Measurements from ENCODE around the gene SULT4A1. TPM values are rescaled to one million over a fixed set of nuclear protein-coding genes. Genes with fewer than 3 reads are reported as not detected.

The SULT4A1 gene
- total and polyA plus RNA-seq, 9 of the 15 experiments (the other 6 are each of a cell fraction or from before 2014, with no cell fraction given) = 0.03 to 0.20 (median 0.09) TPM; not detected in 3

GRCh38 chr22:43879901-43880540 lies 17.7 kb upstream of the SULT4A1 start (continued):
- TF ChIP-seq, protein P1, sequence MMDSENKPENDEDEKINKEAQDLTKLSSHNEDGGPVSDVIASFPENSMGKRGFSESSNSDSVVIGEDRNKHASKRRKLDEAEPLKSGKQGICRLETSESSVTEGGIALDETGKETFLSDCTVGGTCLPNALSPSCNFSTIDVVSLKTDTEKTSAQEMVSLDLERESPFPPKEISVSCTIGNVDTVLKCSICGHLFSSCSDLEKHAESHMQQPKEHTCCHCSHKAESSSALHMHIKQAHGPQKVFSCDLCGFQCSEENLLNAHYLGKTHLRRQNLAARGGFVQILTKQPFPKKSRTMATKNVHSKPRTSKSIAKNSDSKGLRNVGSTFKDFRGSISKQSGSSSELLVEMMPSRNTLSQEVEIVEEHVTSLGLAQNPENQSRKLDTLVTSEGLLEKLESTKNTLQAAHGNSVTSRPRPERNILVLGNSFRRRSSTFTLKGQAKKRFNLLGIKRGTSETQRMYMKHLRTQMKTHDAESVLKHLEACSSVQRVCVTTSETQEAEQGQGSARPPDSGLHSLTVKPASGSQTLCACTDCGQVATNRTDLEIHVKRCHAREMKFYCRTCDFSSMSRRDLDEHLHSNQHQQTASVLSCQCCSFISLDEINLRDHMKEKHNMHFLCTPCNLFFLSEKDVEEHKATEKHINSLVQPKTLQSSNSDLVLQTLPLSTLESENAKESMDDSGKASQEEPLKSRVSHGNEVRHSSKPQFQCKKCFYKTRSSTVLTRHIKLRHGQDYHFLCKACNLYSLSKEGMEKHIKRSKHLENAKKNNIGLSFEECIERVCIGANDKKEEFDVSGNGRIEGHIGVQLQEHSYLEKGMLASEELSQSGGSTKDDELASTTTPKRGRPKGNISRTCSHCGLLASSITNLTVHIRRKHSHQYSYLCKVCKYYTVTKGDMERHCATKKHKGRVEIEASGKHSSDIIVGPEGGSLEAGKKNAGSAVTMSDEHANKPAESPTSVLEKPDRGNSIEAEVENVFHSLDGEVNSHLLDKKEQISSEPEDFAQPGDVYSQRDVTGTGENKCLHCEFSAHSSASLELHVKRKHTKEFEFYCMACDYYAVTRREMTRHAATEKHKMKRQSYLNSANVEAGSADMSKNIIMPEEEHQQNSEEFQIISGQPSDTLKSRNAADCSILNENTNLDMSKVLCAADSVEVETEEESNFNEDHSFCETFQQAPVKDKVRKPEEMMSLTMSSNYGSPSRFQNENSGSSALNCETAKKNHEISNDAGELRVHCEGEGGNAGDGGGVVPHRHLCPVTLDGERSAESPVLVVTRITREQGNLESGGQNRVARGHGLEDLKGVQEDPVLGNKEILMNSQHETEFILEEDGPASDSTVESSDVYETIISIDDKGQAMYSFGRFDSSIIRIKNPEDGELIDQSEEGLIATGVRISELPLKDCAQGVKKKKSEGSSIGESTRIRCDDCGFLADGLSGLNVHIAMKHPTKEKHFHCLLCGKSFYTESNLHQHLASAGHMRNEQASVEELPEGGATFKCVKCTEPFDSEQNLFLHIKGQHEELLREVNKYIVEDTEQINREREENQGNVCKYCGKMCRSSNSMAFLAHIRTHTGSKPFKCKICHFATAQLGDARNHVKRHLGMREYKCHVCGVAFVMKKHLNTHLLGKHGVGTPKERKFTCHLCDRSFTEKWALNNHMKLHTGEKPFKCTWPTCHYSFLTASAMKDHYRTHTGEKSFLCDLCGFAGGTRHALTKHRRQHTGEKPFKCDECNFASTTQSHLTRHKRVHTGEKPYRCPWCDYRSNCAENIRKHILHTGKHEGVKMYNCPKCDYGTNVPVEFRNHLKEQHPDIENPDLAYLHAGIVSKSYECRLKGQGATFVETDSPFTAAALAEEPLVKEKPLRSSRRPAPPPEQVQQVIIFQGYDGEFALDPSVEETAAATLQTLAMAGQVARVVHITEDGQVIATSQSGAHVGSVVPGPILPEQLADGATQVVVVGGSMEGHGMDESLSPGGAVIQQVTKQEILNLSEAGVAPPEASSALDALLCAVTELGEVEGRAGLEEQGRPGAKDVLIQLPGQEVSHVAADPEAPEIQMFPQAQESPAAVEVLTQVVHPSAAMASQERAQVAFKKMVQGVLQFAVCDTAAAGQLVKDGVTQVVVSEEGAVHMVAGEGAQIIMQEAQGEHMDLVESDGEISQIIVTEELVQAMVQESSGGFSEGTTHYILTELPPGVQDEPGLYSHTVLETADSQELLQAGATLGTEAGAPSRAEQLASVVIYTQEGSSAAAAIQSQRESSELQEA (IDR thresholded peaks at IDR 0.05; ENCODE audit: low read depth) = no peak
- TF ChIP-seq ZNF408 (CRISPR knock-in tag; IDR thresholded peaks at IDR 0.05; ENCODE audit: low read depth) = no peak
- no peak for TF ChIP-seq ZZZ3 (IDR thresholded peaks at IDR 0.05)
- TF ChIP-seq RB1 (IDR thresholded peaks at IDR 0.05; ENCODE audit: low read depth) = no peak
- no peak for TF ChIP-seq NR1H2 (CRISPR knock-in tag; IDR thresholded peaks at IDR 0.05)
- TF ChIP-seq TAL1 (IDR thresholded peaks at IDR 0.05) = no peak
- no peak for TF ChIP-seq HDAC3 (IDR thresholded peaks at IDR 0.05; ENCODE audit: borderline replicate concordance, partially characterized antibody)
- TF ChIP-seq GTF2A2 (tag; IDR thresholded peaks at IDR 0.05) = no peak
- no peak for TF ChIP-seq HDAC6 (IDR thresholded peaks at IDR 0.05; ENCODE audit: low read depth, low read length)
- no peak for TF ChIP-seq ESRRA (IDR thresholded peaks at IDR 0.05; ENCODE audit: borderline replicate concordance, low read depth)
